ENCODE results near the gene TMEM205.
"Not testable (repeated sequence)": the region's sequence is repeated elsewhere in the genome, so short reads cannot be mapped to it uniquely, and the experiment has no call there.

TMEM205 gene

GRCh38 chr19:11355160-11356073 is 9.3 kb upstream of the TMEM205 start, which contains the start of gene PLPPR2:
Gene PLPPR2 (plus strand): TSS chr19:11355432. CDS start chr19:11357674, 2,242 bp downstream.
- CTCF ChIA-PET: no interaction called here

DNA sequence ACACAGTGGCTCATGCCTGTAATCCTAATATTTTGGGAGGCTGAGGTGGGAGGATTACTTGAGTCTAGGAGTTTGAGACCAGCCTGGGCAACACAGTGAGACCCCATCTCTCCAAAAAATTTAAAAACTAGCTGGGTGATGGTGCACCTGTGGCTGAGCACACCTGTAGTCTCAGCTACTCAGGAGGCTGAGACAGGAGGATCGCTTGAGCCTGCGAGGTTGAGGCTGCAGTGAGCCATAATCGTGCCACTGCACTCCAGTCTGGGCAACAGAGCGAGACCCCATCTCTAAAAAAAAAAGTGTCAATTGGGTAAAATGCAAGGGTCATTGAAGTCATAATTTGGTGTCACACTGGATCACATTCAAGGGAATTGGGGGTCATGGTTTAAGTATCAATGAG is 8.0 kb upstream of the TMEM205 start:
- 98% methylated on average over 4 of the region's 4 CpGs for WGBS (ENCODE audit: insufficient coverage)
- H3K36me3 ChIP-seq (ENCODE audit: control insufficient read depth in 4 of 4, insufficient read depth in 4 of 4, low read length in 3 of 4); H3K27me3 ChIP-seq (replicated peaks in 2 of 5; ENCODE audit: control insufficient read depth in 4 of 5, insufficient read depth in 5 of 5, low read length in 4 of 5); POLR2A ChIA-PET; H3K4me3 ChIP-seq (ENCODE audit: control insufficient read depth in 1 of 7, extremely low read depth in 1 of 7, insufficient read depth in 4 of 7, low read depth in 2 of 7, low read length in 6 of 7); DNase-seq; H3K27ac ChIP-seq (ENCODE audit: insufficient read depth in 1 of 2, low read depth in 1 of 2, low read length in 2 of 2, poor library complexity in 1 of 2, severe bottlenecking in 2 of 2); CTCF ChIA-PET; H3K9me3 ChIP-seq (ENCODE audit: control extremely low read depth in 1 of 5, control insufficient read depth in 4 of 5, insufficient read depth in 2 of 5, low read depth in 1 of 5, low read length in 4 of 5): not testable (repeated sequence)
- H3K4me1 ChIP-seq (ENCODE audit: control extremely low read depth in 1 of 4, control insufficient read depth in 4 of 4, insufficient read depth in 4 of 4, low read length in 3 of 4): peaks cover 0 to 23% (median 11%) of the 10 kb centered on the region in 4 experiments

More at GRCh38 chr19:11355160-11356073, 9.3 kb upstream of the TMEM205 start, which contains the start of gene PLPPR2:
- Histone ChIP-seq H3K27ac (ENCODE audit: insufficient read depth in 1 of 2, low read depth in 1 of 2, low read length in 2 of 2, poor library complexity in 1 of 2, severe bottlenecking in 2 of 2) (no peak within 1 kb of the TSS), H3K27me3 (replicated peaks in 2 of 5; ENCODE audit: control insufficient read depth in 4 of 5, insufficient read depth in 5 of 5, low read length in 4 of 5) (no peaks in the 10 kb centered on the region), H3K36me3 (ENCODE audit: control insufficient read depth in 4 of 4, insufficient read depth in 4 of 4, low read length in 3 of 4) (peaks cover 0 to 3% (median 0%) of the 10 kb centered on the region in 4 experiments), H3K9me3 (ENCODE audit: control extremely low read depth in 1 of 5, control insufficient read depth in 4 of 5, insufficient read depth in 2 of 5, low read depth in 1 of 5, low read length in 4 of 5) (no peaks in the 10 kb centered on the region), H3K4me1 (ENCODE audit: control extremely low read depth in 1 of 4, control insufficient read depth in 4 of 4, insufficient read depth in 4 of 4, low read length in 3 of 4) (peaks cover 0 to 23% (median 11%) of the 10 kb centered on the region in 4 experiments), H3K4me3 (ENCODE audit: control insufficient read depth in 1 of 7, extremely low read depth in 1 of 7, insufficient read depth in 4 of 7, low read depth in 2 of 7, low read length in 6 of 7) (peak within 1 kb of the TSS in 4 of 7 experiments; percentile 16 to 71 (median 44))
- peak; percentile 86 to 88 (median 88) for DNase-seq
- 5% methylated on average over 35 of the region's 62 CpGs for WGBS (ENCODE audit: insufficient coverage)
- POLR2A ChIA-PET: no interaction called here

GRCh38 chr19:11349171-11349570 is 3.1 kb upstream of the TMEM205 start:
- 100% methylated on average over 1 of the region's 4 CpGs for WGBS (ENCODE audit: insufficient coverage)
- Histone ChIP-seq H3K27ac (ENCODE audit: insufficient read depth in 1 of 2, low read depth in 1 of 2, low read length in 2 of 2, poor library complexity in 1 of 2, severe bottlenecking in 2 of 2) (no peak overlapping the region), H3K4me3 (ENCODE audit: control insufficient read depth in 1 of 7, extremely low read depth in 1 of 7, insufficient read depth in 4 of 7, low read depth in 2 of 7, low read length in 6 of 7) (no peak overlapping the region), H3K4me1 (ENCODE audit: control extremely low read depth in 1 of 4, control insufficient read depth in 4 of 4, insufficient read depth in 4 of 4, low read length in 3 of 4) (peaks cover 5 to 33% (median 30%) of the 10 kb centered on the region in 4 experiments), H3K27me3 (replicated peaks in 2 of 5; ENCODE audit: control insufficient read depth in 4 of 5, insufficient read depth in 5 of 5, low read length in 4 of 5) (no peaks in the 10 kb centered on the region), H3K36me3 (ENCODE audit: control insufficient read depth in 4 of 4, insufficient read depth in 4 of 4, low read length in 3 of 4) (peaks cover 0 to 2% (median 0%) of the 10 kb centered on the region in 4 experiments), H3K9me3 (ENCODE audit: control extremely low read depth in 1 of 5, control insufficient read depth in 4 of 5, insufficient read depth in 2 of 5, low read depth in 1 of 5, low read length in 4 of 5) (peaks cover 0 to 7% (median 5%) of the 10 kb centered on the region in 5 experiments)
- DNase-seq: no peak
- CTCF ChIA-PET: interaction anchor here (0.8 to 1.9 kb wide), 2 partner anchors 19 to 31 kb away, joined by 3 to 5 read pairs; no protein-coding TSS in a partner anchor
- POLR2A ChIA-PET: no interaction called here

DNA sequence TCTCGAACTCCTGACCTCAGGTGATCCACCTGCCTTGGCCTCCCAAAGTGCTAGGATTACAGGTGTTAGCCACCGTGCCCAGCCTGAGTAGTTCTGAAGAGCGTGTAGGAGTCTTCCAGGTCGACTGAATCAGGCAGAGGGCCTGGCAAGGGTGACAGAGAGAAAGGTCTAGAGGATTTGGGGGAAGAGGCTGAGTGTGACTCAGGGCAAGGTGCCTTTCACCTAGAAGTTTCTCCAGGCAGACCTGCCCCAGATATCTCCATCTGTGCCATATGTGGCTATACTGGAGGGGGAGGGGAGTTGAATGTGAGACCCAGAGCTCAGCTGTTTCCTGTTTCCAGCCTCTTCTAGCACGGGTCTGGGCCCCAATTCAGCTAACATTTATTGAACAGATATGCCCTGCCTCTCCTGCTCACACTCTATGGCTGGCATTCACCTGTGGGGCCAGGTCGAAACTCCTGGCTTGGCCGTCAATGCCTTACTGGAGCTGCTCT is 1.5 kb upstream of the TMEM205 start:
- H3K36me3 ChIP-seq (ENCODE audit: control insufficient read depth in 4 of 4, insufficient read depth in 4 of 4, low read length in 3 of 4): peaks cover 0 to 5% (median 0%) of the 10 kb centered on the region in 4 experiments
- peak in 2 of 3 donors; percentile 29 to 42 for DNase-seq
- H3K4me3 ChIP-seq (ENCODE audit: control insufficient read depth in 1 of 7, extremely low read depth in 1 of 7, insufficient read depth in 4 of 7, low read depth in 2 of 7, low read length in 6 of 7): no peak overlapping the region
- POLR2A ChIA-PET: interaction anchor here (0.6 to 0.9 kb wide), 2 partner anchors 28 to 1702 kb away, joined by 3 to 5 read pairs; no protein-coding TSS in a partner anchor
- peaks cover 0 to 7% (median 5%) of the 10 kb centered on the region in 5 experiments for H3K9me3 ChIP-seq (ENCODE audit: control extremely low read depth in 1 of 5, control insufficient read depth in 4 of 5, insufficient read depth in 2 of 5, low read depth in 1 of 5, low read length in 4 of 5)
- peaks cover 7 to 47% (median 41%) of the 10 kb centered on the region in 4 experiments for H3K4me1 ChIP-seq (ENCODE audit: control extremely low read depth in 1 of 4, control insufficient read depth in 4 of 4, insufficient read depth in 4 of 4, low read length in 3 of 4)
- CTCF ChIA-PET: interaction anchor here (1.0 to 1.9 kb wide), 2 partner anchors 10 to 30 kb away, joined by 3 to 4 read pairs; no protein-coding TSS in a partner anchor
- no peak overlapping the region for H3K27ac ChIP-seq (ENCODE audit: insufficient read depth in 1 of 2, low read depth in 1 of 2, low read length in 2 of 2, poor library complexity in 1 of 2, severe bottlenecking in 2 of 2)
- no peaks in the 10 kb centered on the region for H3K27me3 ChIP-seq (replicated peaks in 2 of 5; ENCODE audit: control insufficient read depth in 4 of 5, insufficient read depth in 5 of 5, low read length in 4 of 5)
- WGBS (ENCODE audit: insufficient coverage): 74% methylated on average over 6 of the region's 7 CpGs

GRCh38 chr19:11345122-11345803 is 805 bp downstream of the TMEM205 start:
- CTCF ChIA-PET: interaction anchor here (1.0 to 2.2 kb wide), 9 partner anchors 9 to 51 kb away, joined by 3 to 11 read pairs (median 5); partner anchors contain the start of genes SWSAP1 and TSPAN16
- no peaks in the 10 kb centered on the region for H3K27me3 ChIP-seq (replicated peaks in 2 of 5; ENCODE audit: control insufficient read depth in 4 of 5, insufficient read depth in 5 of 5, low read length in 4 of 5)
- DNase-seq: no peak
- peaks cover 7 to 47% (median 41%) of the 10 kb centered on the region in 4 experiments for H3K4me1 ChIP-seq (ENCODE audit: control extremely low read depth in 1 of 4, control insufficient read depth in 4 of 4, insufficient read depth in 4 of 4, low read length in 3 of 4)
- POLR2A ChIA-PET: interaction anchor here (1.0 to 1.1 kb wide), 2 partner anchors 13 to 22 kb away, joined by 3 to 4 read pairs; no protein-coding TSS in a partner anchor
- H3K9me3 ChIP-seq (ENCODE audit: control extremely low read depth in 1 of 5, control insufficient read depth in 4 of 5, insufficient read depth in 2 of 5, low read depth in 1 of 5, low read length in 4 of 5): peaks cover 0 to 7% (median 5%) of the 10 kb centered on the region in 5 experiments
- H3K4me3 ChIP-seq (ENCODE audit: control insufficient read depth in 1 of 7, extremely low read depth in 1 of 7, insufficient read depth in 4 of 7, low read depth in 2 of 7, low read length in 6 of 7): peak overlapping the region; percentile 51 to 92 (median 78)
- H3K36me3 ChIP-seq (ENCODE audit: control insufficient read depth in 4 of 4, insufficient read depth in 4 of 4, low read length in 3 of 4): peaks cover 0 to 10% (median 4%) of the 10 kb centered on the region in 4 experiments
- WGBS (ENCODE audit: insufficient coverage): 30% methylated on average over 4 of the region's 15 CpGs
- peak overlapping the region; percentile 72 to 89 for H3K27ac ChIP-seq (ENCODE audit: insufficient read depth in 1 of 2, low read depth in 1 of 2, low read length in 2 of 2, poor library complexity in 1 of 2, severe bottlenecking in 2 of 2)

- 100% methylated on average over 3 of the region's 3 CpGs for WGBS (ENCODE audit: insufficient coverage)
- no peak overlapping the region for H3K27ac ChIP-seq (ENCODE audit: insufficient read depth in 1 of 2, low read depth in 1 of 2, low read length in 2 of 2, poor library complexity in 1 of 2, severe bottlenecking in 2 of 2)
- CTCF ChIA-PET: no interaction called here
- peaks cover 13 to 66% (median 60%) of the 10 kb centered on the region in 4 experiments for H3K4me1 ChIP-seq (ENCODE audit: control extremely low read depth in 1 of 4, control insufficient read depth in 4 of 4, insufficient read depth in 4 of 4, low read length in 3 of 4)
- POLR2A ChIA-PET: no interaction called here
- no peak for DNase-seq
- no peaks in the 10 kb centered on the region for H3K9me3 ChIP-seq (ENCODE audit: control extremely low read depth in 1 of 5, control insufficient read depth in 4 of 5, insufficient read depth in 2 of 5, low read depth in 1 of 5, low read length in 4 of 5)
- H3K36me3 ChIP-seq (ENCODE audit: control insufficient read depth in 4 of 4, insufficient read depth in 4 of 4, low read length in 3 of 4): peaks cover 0 to 8% (median 4%) of the 10 kb centered on the region in 4 experiments
- H3K4me3 ChIP-seq (ENCODE audit: control insufficient read depth in 1 of 7, extremely low read depth in 1 of 7, insufficient read depth in 4 of 7, low read depth in 2 of 7, low read length in 6 of 7): no peak overlapping the region
- no peaks in the 10 kb centered on the region for H3K27me3 ChIP-seq (replicated peaks in 2 of 5; ENCODE audit: control insufficient read depth in 4 of 5, insufficient read depth in 5 of 5, low read length in 4 of 5)
Measured at GRCh38 chr19:11342429-11342828, 3.6 kb downstream of the TMEM205 start.

All from common myeloid progenitor, CD34-positive (primary cell).